Measurements from ENCODE around the gene C6orf132.

The C6orf132 gene

GRCh38 chr6:42071881-42072583 lies 70.4 kb downstream of the C6orf132 start:
- no peak for DNase-seq

GRCh38 chr6:42068872-42069522 lies 73.4 kb downstream of the C6orf132 start:
- no peak for DNase-seq

- DNase-seq: no peak
Measured at GRCh38 chr6:42068173-42068572, 74.2 kb downstream of the C6orf132 start.

- DNase-seq: no peak
Measured at GRCh38 chr6:42066156-42066675, 76.2 kb downstream of the C6orf132 start.

- no peak for DNase-seq
Measured at GRCh38 chr6:42059743-42060142, 82.7 kb downstream of the C6orf132 start.

- DNase-seq: no peak
Measured at GRCh38 chr6:42053601-42054000, 88.8 kb downstream of the C6orf132 start.

GRCh38 chr6:42051268-42051653 lies 91.2 kb downstream of the C6orf132 start:
- DNase-seq: no peak
